GM10248 (cell line): Measurements from ENCODE around the gene LHFPL6.

Experiments
- CTCF ChIA-PET: fragments of 300-600 bp; sonication (Branson Sonifier 250); formaldehyde crosslinking; extraction: SDS; loops from one replicate; lab custom pipeline; 2021; ENCODE audit warnings: antibody characterized with exemption; lab: Yijun Ruan, JAX
- POLR2A ChIA-PET: fragments of 350-650 bp; sonication (Branson Sonifier 250); formaldehyde crosslinking; extraction: SDS; loops from one replicate; lab custom pipeline; 2020; ENCODE audit warnings: antibody characterized with exemption; lab: Yijun Ruan, JAX
- DNase-seq: peaks from one replicate; pipeline ENCODE4 v3.0.0; 2012; ENCODE audit errors: extremely low spot score
- TF ChIP-seq, protein P1 (sequence below): IDR thresholded peaks from 2 replicates; pipeline ENCODE4 v1.5.1; 2012; ENCODE audit warnings: mild to moderate bottlenecking, low read depth; ENCODE audit errors: extremely low read depth, missing control alignments, control extremely low read depth

LHFPL6 gene

DNA sequence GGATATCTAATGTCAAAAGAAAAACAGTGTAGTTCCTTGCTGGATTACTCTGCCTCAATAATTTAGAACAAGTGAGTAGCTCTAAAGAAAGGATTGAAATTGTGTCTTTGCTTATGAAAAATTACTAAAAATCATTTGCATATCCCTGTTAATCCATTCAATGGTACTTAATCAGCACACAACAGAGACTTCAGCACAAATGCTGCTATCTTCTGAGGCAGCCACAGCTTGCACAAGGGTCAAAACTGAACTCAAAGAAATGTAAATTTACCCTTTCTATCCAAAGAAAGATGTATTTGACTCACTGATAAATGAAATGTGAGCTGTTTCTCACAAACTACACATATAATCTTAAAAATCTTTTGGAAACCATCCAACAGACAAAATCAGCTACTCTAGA is 116.2 kb downstream of the LHFPL6 start:
- DNase-seq: no peak
- TF ChIP-seq, protein P1, sequence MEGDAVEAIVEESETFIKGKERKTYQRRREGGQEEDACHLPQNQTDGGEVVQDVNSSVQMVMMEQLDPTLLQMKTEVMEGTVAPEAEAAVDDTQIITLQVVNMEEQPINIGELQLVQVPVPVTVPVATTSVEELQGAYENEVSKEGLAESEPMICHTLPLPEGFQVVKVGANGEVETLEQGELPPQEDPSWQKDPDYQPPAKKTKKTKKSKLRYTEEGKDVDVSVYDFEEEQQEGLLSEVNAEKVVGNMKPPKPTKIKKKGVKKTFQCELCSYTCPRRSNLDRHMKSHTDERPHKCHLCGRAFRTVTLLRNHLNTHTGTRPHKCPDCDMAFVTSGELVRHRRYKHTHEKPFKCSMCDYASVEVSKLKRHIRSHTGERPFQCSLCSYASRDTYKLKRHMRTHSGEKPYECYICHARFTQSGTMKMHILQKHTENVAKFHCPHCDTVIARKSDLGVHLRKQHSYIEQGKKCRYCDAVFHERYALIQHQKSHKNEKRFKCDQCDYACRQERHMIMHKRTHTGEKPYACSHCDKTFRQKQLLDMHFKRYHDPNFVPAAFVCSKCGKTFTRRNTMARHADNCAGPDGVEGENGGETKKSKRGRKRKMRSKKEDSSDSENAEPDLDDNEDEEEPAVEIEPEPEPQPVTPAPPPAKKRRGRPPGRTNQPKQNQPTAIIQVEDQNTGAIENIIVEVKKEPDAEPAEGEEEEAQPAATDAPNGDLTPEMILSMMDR: no peak
- POLR2A ChIA-PET: no interaction called here
- CTCF ChIA-PET: interaction anchor here (0.9 kb wide), 1 partner anchor 10 kb away, joined by 3 read pairs; no protein-coding TSS in a partner anchor

DNA sequence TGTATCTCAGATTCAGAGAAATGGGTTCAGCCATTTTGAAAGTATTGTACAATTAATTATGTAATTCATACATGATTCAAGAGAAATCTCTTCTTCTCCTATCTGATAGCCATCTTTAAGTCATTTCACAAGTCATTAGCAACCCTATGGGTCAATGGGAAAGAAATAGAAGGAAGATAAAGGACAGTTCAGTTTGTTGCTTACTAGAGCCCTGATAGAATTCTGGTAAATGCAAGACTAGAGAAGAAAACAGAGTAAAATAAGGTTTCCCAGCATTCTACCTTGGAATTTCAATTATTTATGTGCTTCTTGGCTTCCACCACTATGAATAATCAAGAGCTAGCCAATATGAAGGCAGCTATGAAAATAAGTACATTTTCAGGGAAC is 117.7 kb downstream of the LHFPL6 start:
- POLR2A ChIA-PET: no interaction called here
- no peak for DNase-seq
- TF ChIP-seq, protein P1: no peak
- CTCF ChIA-PET: no interaction called here

DNA sequence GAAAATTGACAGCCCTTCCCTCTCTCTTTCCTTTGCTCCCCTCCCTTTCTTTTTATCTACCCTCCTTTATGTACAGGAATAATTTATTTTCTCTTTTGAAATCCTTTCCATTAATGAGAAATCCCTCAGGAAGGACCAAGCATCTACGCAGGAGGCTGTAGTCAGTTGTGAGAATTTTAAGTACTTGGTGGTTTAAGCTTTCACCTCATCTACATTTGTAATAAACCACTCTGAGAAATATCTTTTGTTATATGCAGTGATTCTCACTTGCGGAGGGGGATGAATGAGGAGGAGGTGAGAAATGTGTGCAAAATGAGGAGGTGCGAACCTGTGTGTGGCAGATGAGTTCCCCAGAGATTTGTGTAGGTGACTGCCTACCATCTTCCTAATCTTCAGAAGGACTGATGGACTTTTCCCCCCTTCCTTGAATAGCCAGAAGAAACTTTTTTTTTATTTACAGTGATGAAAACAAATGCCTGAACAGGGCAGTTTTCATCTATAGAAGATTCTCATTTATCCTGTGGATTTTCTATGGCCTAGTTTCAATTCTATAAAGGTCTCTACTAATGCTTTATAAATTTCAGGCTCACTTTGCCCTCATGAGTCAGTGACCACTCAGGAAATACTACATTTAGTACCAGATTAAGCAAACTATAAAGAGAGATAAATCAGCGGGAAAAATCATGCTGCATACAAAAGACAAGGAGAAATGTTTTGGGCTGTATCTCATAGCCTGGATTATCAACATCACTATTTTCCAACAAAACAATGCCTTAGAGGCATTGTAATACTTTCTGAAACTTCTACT is 118.3 kb downstream of the LHFPL6 start:
- CTCF ChIA-PET: no interaction called here
- DNase-seq: no peak
- POLR2A ChIA-PET: no interaction called here
- TF ChIP-seq, protein P1: no peak

DNA sequence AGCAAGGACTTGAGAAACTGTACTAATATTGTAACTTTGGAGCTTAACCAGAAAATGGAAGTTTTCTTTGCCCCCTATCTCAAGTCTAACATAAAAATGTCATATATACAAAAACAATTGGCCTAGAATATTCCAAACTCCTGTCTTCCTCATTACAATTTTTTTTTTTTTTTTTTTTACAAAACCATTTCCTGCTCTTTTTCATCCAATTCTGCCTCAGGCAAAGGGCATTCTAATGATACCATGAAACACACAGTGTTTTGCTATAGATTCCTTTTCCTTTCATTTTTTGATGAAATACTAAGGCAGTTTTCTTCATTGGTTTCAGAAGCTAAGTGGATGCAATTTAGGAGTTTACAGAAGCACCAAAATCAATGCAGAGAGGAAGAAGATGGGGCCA is 119.7 kb downstream of the LHFPL6 start:
- no peak for DNase-seq
- TF ChIP-seq, protein P1: no peak
- POLR2A ChIA-PET: no interaction called here
- CTCF ChIA-PET: interaction anchor here (1.1 kb wide), 1 partner anchor 31 kb away, joined by 3 read pairs; no protein-coding TSS in a partner anchor

DNA sequence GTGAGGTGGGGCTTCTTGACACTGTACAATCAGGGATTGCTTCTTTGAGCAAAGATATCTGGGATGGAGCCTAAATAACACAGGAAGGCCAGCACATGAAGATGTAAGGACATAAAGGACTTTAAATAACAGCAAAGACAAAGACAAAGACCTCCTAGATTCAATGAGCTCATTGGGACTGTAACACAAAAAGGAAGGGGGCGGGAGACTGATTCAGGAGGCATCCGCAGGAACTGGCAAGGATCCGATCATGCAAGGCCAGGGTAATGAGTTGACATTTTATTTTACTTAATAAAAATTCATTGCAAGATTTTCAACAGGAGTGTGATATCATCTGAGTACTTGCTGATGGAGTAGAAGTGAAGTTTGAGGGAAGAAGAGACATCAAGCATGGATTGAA is 121.5 kb downstream of the LHFPL6 start:
- ChIA-PET POLR2A (no interaction called here), CTCF (interaction anchor here (1.0 to 1.2 kb wide), 2 partner anchors 15 to 18 kb away, joined by 3 read pairs; no protein-coding TSS in a partner anchor)
- TF ChIP-seq, protein P1: no peak
- no peak for DNase-seq

DNA sequence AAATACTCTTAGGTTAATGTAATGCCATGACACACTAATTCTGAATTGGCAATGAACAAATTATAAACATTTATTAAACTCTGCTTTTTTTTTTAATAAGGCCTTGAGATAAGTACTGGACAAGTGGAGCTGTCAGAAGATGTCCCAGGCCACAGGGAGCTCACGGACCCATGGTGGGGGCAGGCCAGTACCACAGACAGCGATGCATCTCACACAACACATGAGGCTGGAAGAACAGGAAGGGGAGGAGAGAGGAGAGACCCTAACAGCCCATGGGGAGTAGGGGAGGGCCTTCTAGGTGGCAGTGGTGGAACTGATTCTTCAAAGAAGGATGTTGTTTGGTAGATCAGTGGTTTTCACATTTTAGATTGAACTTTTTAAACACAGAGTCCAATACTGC is 128.4 kb downstream of the LHFPL6 start:
- ChIA-PET CTCF (interaction anchor here (1.4 kb wide), 1 partner anchor 8 kb away, joined by 3 read pairs; no protein-coding TSS in a partner anchor), POLR2A (no interaction called here)
- no peak for DNase-seq
- TF ChIP-seq, protein P1: no peak
